Upper lobe of left lung (tissue), 6 donors: ENCODE results near the gene TSPAN5. TPM values are rescaled to one million over a fixed set of nuclear protein-coding genes. Genes with fewer than 3 reads are reported as not detected.

Experiments
- ATAC-seq, 2 donors: fragments of 200-7000 bp; cut with Tn5 transposase; one replicate each; pipeline ENCODE4 v1.9.1; 2022; ENCODE audit warnings: mild to moderate bottlenecking in 2 of 2, moderate library complexity in 2 of 2; ENCODE audit not compliant: low FRiP score in 2 of 2
- DNase-seq, 2 donors: peaks; one replicate each; pipeline ENCODE4 v3.0.0-alpha.2; 2019 to 2020
- H3K27ac ChIP-seq, 4 donors: fragments of 200-600 bp; sonication (generic); one replicate each; pipeline ENCODE4 v1.5.1; 2016 to 2019
- H3K27me3 ChIP-seq, 4 donors: fragments of 200-600 bp; sonication (generic); one replicate each; pipeline ENCODE4 v1.5.1; 2017 to 2019
- H3K36me3 ChIP-seq, 4 donors: fragments of 200-600 bp; sonication (generic); one replicate each; pipeline ENCODE4 v1.5.1; 2016 to 2019
- H3K4me1 ChIP-seq, 4 donors: fragments of 200-600 bp; sonication (generic); one replicate each; pipeline ENCODE4 v1.5.1; 2018 to 2019
- H3K4me3 ChIP-seq, 4 donors: fragments of 200-600 bp; sonication (generic); one replicate each; pipeline ENCODE4 v1.5.1; 2017 to 2019; ENCODE audit warnings: mild to moderate bottlenecking in 2 of 4, moderate library complexity in 1 of 4
- H3K9me3 ChIP-seq, 4 donors: fragments of 200-600 bp; sonication (generic); one replicate each; pipeline ENCODE4 v1.5.1; 2018 to 2019
- CTCF ChIP-seq, 6 experiments: fragments of 450-650 bp in 4 of 6; fragments of 200-600 bp in 2 of 6; sonication (generic) in 2 of 6; IDR thresholded peaks; one replicate each; pipeline ENCODE4 v1.5.1; 2016 to 2019; ENCODE audit warnings: antibody characterized with exemption in 6 of 6
- EP300 ChIP-seq, 4 donors: sonication (generic); formaldehyde crosslinking; IDR thresholded peaks; one replicate each; pipeline ENCODE4 v1.5.1; 2017; ENCODE audit warnings: antibody characterized with exemption in 4 of 4, control low read depth in 2 of 4
- POLR2A ChIP-seq, 4 donors: fragments of 450-650 bp; IDR thresholded peaks; one replicate each; pipeline ENCODE4 v1.5.1; 2016 to 2017; ENCODE audit warnings: antibody characterized with exemption in 4 of 4, mild to moderate bottlenecking in 2 of 4
- POLR2AphosphoS5 ChIP-seq, 2 donors: sonication (generic); formaldehyde crosslinking; IDR thresholded peaks; one replicate each; pipeline ENCODE4 v1.5.1; 2017; ENCODE audit warnings: antibody characterized with exemption in 2 of 2
- WGBS, 2 donors: methylation state at CpG; one replicate each; pipeline ENCODE4 v1.1.5; 2017 to 2018; 5-methylcytosine and 5-hydroxymethylcytosine counted together
- total RNA-seq, 6 donors: library from RNA; depleted of rRNA in 4 of 6; stranded (reverse); fragments of >200 nt in 4 of 6; gene quantifications; one replicate each; pipeline versions ENCODE4 v1.1.0 to v1.2.1, GENCODE V29; 2016 to 2021
- donor health status: DM: no; HTN: no; CAD: no; lungs with moderate emphysema.
- donor health status: DM: no; HTN: yes; CAD: no; lungs with severe emphysema.

The TSPAN5 gene
- total RNA-seq, 6 donors from 2014 or later, result 3.1 to 12.5 (median 7.2) TPM

GRCh38 chr4:98528882-98529281 is 129.5 kb downstream of the TSPAN5 start:
- ATAC-seq (no peak), DNase-seq (no peak)
- TF ChIP-seq CTCF (IDR thresholded peaks at IDR 0.05) (no peak), EP300 (IDR thresholded peaks at IDR 0.05) (no peak), POLR2AphosphoS5 (IDR thresholded peaks at IDR 0.05) (no peak), POLR2A (IDR thresholded peaks at IDR 0.05) (no peak)
- Histone ChIP-seq H3K27ac (no peak overlapping the region), H3K4me3 (no peak overlapping the region), H3K4me1 (no peaks in the 10 kb centered on the region), H3K27me3 (no peaks in the 10 kb centered on the region), H3K9me3 (no peaks in the 10 kb centered on the region), H3K36me3 (no peaks in the 10 kb centered on the region)
- WGBS, 2 donors, result 88 to 93% methylated on average over 3 of the region's 3 CpGs

- DNase-seq (no peak), ATAC-seq (no peak)
- no peak for TF ChIP-seq EP300 (IDR thresholded peaks at IDR 0.05)
- TF ChIP-seq POLR2A (IDR thresholded peaks at IDR 0.05), result no peak
- TF ChIP-seq POLR2AphosphoS5 (IDR thresholded peaks at IDR 0.05), result no peak
- TF ChIP-seq CTCF (IDR thresholded peaks at IDR 0.05), result no peak
- no peaks in the 10 kb centered on the region for H3K9me3 ChIP-seq
- H3K27ac ChIP-seq, result no peak overlapping the region
- H3K36me3 ChIP-seq, result no peaks in the 10 kb centered on the region
- H3K4me1 ChIP-seq, result no peaks in the 10 kb centered on the region
- H3K27me3 ChIP-seq, result no peaks in the 10 kb centered on the region
- no peak overlapping the region for H3K4me3 ChIP-seq
- 76 to 81% methylated on average over 9 of the region's 9 CpGs for WGBS, 2 donors
Measured at GRCh38 chr4:98527534-98528269, 130.7 kb downstream of the TSPAN5 start.

GRCh38 chr4:98524230-98524629 is 134.2 kb downstream of the TSPAN5 start:
- 45 to 46% methylated on average over 4 of the region's 4 CpGs for WGBS, 2 donors
- ATAC-seq (no peak), DNase-seq (no peak)
- no peak for TF ChIP-seq CTCF (IDR thresholded peaks at IDR 0.05)
- TF ChIP-seq POLR2A (IDR thresholded peaks at IDR 0.05), result no peak
- no peak for TF ChIP-seq EP300 (IDR thresholded peaks at IDR 0.05)
- Histone ChIP-seq H3K36me3 (no peaks in the 10 kb centered on the region), H3K4me1 (no peaks in the 10 kb centered on the region), H3K4me3 (no peak overlapping the region), H3K9me3 (no peaks in the 10 kb centered on the region), H3K27me3 (no peaks in the 10 kb centered on the region), H3K27ac (no peak overlapping the region)

GRCh38 chr4:98522636-98523395 is 135.6 kb downstream of the TSPAN5 start:
- Histone ChIP-seq H3K27ac (no peak overlapping the region), H3K4me1 (no peaks in the 10 kb centered on the region), H3K27me3 (no peaks in the 10 kb centered on the region), H3K36me3 (no peaks in the 10 kb centered on the region), H3K9me3 (no peaks in the 10 kb centered on the region), H3K4me3 (no peak overlapping the region)
- TF ChIP-seq CTCF (IDR thresholded peaks at IDR 0.05) (no peak), POLR2A (IDR thresholded peaks at IDR 0.05) (no peak), POLR2AphosphoS5 (IDR thresholded peaks at IDR 0.05) (no peak), EP300 (IDR thresholded peaks at IDR 0.05) (no peak)
- no peak for DNase-seq
- no peak for ATAC-seq
- WGBS, 2 donors, result 68 to 75% methylated on average over 3 of the region's 3 CpGs
